ENCODE data around the gene MAP3K6.
"Not testable (repeated sequence)": the region's sequence is repeated elsewhere in the genome, so short reads cannot be mapped to it uniquely, and the experiment has no call there.

Gene MAP3K6

GRCh38 chr1:27397110-27397509 is 30.3 kb upstream of the MAP3K6 start:
- no peak for DNase-seq

- peak; percentile 42 for DNase-seq
These were observed 28.9 kb upstream of the MAP3K6 start for GRCh38 chr1:27395441-27396195.

- DNase-seq: no peak
These were observed 28.2 kb upstream of the MAP3K6 start for GRCh38 chr1:27394925-27395324.

GRCh38 chr1:27394282-27394658 is 27.5 kb upstream of the MAP3K6 start:
- no peak for DNase-seq

- no peak for DNase-seq
These were observed 27.0 kb upstream of the MAP3K6 start for GRCh38 chr1:27393641-27394281.

- DNase-seq: no peak
These were observed 26.2 kb upstream of the MAP3K6 start for GRCh38 chr1:27392778-27393635.

GRCh38 chr1:27392096-27392777 is 25.5 kb upstream of the MAP3K6 start, which contains the start of gene GPR3:
Gene GPR3 (plus strand): TSS chr1:27392622. CDS start chr1:27393799, 1,177 bp downstream.
- peak; percentile 72 for DNase-seq

- DNase-seq: peak; percentile 22
These were observed 24.8 kb upstream of the MAP3K6 start for GRCh38 chr1:27391511-27392095.

GRCh38 chr1:27388337-27389005 is 21.7 kb upstream of the MAP3K6 start:
- no peak for DNase-seq

GRCh38 chr1:27384797-27385196 is 18.0 kb upstream of the MAP3K6 start:
- not testable (repeated sequence) for DNase-seq

GRCh38 chr1:27383661-27384060 is 16.9 kb upstream of the MAP3K6 start:
- DNase-seq: no peak

GRCh38 chr1:27383039-27383605 is 16.4 kb upstream of the MAP3K6 start, which contains the start of gene CD164L2:
Gene CD164L2 (minus strand): TSS chr1:27383333. CDS start chr1:27383239, 94 bp downstream.
- DNase-seq: peak; percentile 39

GRCh38 chr1:27381969-27382762 is 15.4 kb upstream of the MAP3K6 start:
- DNase-seq: no peak

- DNase-seq: no peak
These were observed 14.3 kb upstream of the MAP3K6 start for GRCh38 chr1:27380766-27381733.

GRCh38 chr1:27380224-27380623 is 13.5 kb upstream of the MAP3K6 start:
- no peak for DNase-seq

GRCh38 chr1:27379564-27380122 is 12.9 kb upstream of the MAP3K6 start:
- no peak for DNase-seq

GRCh38 chr1:27377760-27378495 is 11.2 kb upstream of the MAP3K6 start:
- DNase-seq: no peak
